ENCODE data around the gene MARF1. TPM values are rescaled to one million over a fixed set of nuclear protein-coding genes. Genes with fewer than 3 reads are reported as not detected.
"Not testable (repeated sequence)": the region's sequence is repeated elsewhere in the genome, so short reads cannot be mapped to it uniquely, and the experiment has no call there.

Gene MARF1
- total RNA-seq, 4 donors from 2014 or later = 21.0 to 91.9 (median 42.2) TPM

- Histone ChIP-seq H3K27ac (peak overlapping the region; percentile 7 to 9), H3K4me3 (no peak overlapping the region), H3K36me3 (no peaks in the 10 kb centered on the region), H3K4me1 (no peaks in the 10 kb centered on the region), H3K9me3 (no peaks in the 10 kb centered on the region), H3K27me3 (no peaks in the 10 kb centered on the region)
- TF ChIP-seq POLR2A (IDR thresholded peaks at IDR 0.05) (no peak), CTCF (IDR thresholded peaks at IDR 0.05) (no peak)
- intact Hi-C loops (cut with DNase I; ENCODE audit: low total_unique reads) = no loop called here
- peak in 1 of 2 donors; percentile 58 for DNase-seq
Measured at GRCh38 chr16:15607700-15608396, 35.1 kb downstream of the MARF1 start.

- H3K9me3 ChIP-seq; DNase-seq; H3K27me3 ChIP-seq; H3K36me3 ChIP-seq; H3K4me3 ChIP-seq; H3K4me1 ChIP-seq; intact Hi-C loops (cut with DNase I; ENCODE audit: low total_unique reads): not testable (repeated sequence)
- peak overlapping the region; percentile 7 to 9 for H3K27ac ChIP-seq
Measured at GRCh38 chr16:15607221-15607699, 35.7 kb downstream of the MARF1 start.

- peak overlapping the region in 1 of 2 donors; percentile 9 for H3K27ac ChIP-seq
- TF ChIP-seq CTCF (IDR thresholded peaks at IDR 0.05) (no peak), POLR2A (IDR thresholded peaks at IDR 0.05) (no peak)
- no peaks in the 10 kb centered on the region for H3K27me3 ChIP-seq
- intact Hi-C loops (cut with DNase I; ENCODE audit: low total_unique reads) = no loop called here
- H3K4me1 ChIP-seq = no peaks in the 10 kb centered on the region
- H3K36me3 ChIP-seq = no peaks in the 10 kb centered on the region
- no peak for DNase-seq
- H3K9me3 ChIP-seq = no peaks in the 10 kb centered on the region
- H3K4me3 ChIP-seq = no peak overlapping the region
Measured at GRCh38 chr16:15606518-15607220, 36.3 kb downstream of the MARF1 start.

- Histone ChIP-seq H3K36me3 (no peaks in the 10 kb centered on the region), H3K4me3 (no peak overlapping the region), H3K27ac (no peak overlapping the region), H3K9me3 (no peaks in the 10 kb centered on the region), H3K27me3 (no peaks in the 10 kb centered on the region), H3K4me1 (no peaks in the 10 kb centered on the region)
- TF ChIP-seq POLR2A (IDR thresholded peaks at IDR 0.05) (no peak), CTCF (IDR thresholded peaks at IDR 0.05) (no peak)
- intact Hi-C loops (cut with DNase I; ENCODE audit: low total_unique reads) = no loop called here
- DNase-seq = no peak
Measured at GRCh38 chr16:15605839-15606517, 37.0 kb downstream of the MARF1 start.

DNA sequence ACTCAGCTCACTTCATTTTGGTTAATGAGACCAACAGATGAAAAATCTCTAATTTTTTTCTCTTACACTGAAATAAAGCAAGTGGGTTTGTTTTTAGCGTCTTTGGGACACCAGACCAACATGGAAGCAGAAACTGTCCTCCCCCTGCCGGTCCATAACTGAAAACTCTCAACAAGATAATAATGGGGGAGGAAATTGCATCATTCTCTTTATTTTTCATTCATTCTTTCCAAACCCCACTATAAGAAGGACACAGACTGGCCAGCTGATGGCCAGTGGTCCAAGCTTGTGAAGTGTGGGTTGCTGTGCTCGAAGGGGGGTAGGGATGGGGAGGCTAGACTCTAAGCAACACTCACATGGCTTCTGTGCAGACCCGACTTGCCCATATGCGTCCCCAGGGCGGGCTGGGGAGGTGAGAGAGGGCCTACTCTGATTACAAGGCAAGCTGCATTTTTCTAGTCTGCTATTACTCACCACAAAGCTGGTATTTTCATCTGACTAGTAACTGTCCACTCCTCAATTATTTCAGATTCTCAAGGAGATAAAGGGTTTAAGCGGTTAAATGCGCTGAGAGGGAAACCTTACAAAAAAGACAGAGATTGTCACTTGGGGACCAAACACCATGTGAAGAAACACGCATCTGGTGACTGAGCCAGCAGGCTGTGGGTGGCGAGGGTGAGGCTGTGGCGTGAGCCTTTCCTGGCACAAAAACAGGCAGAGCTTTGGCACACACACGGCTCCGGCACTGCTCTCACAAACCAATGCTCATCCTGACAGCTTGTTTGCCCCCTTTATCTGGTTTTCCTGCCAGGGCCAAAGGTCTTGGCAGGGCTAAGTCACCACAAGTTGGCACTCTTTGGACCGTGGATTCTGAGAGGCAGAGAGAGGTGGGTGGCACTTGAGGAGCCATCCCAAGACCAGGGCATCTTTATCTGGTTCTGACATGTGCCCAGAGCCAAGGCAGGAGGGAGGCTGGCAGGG, 38.2 kb downstream of the MARF1 start:
- H3K4me1 ChIP-seq = no peaks in the 10 kb centered on the region
- peak overlapping the region in 1 of 2 donors; percentile 15 for H3K27ac ChIP-seq
- H3K4me3 ChIP-seq = no peak overlapping the region
- H3K27me3 ChIP-seq = no peaks in the 10 kb centered on the region
- TF ChIP-seq CTCF (IDR thresholded peaks at IDR 0.05) (no peak), POLR2A (IDR thresholded peaks at IDR 0.05) (no peak)
- no peaks in the 10 kb centered on the region for H3K36me3 ChIP-seq
- no peaks in the 10 kb centered on the region for H3K9me3 ChIP-seq
- intact Hi-C loops (cut with DNase I; ENCODE audit: low total_unique reads) = no loop called here
- DNase-seq = no peak

Data from uterus (tissue), 4 donors.